Ammon's horn (tissue), 1 donor: ENCODE results near the gene SURF6.

Experiments
- DNase-seq: peaks from one replicate; pipeline ENCODE4 v3.0.0-alpha.2; 2016; ENCODE audit warnings: low spot score

SURF6 gene

DNA sequence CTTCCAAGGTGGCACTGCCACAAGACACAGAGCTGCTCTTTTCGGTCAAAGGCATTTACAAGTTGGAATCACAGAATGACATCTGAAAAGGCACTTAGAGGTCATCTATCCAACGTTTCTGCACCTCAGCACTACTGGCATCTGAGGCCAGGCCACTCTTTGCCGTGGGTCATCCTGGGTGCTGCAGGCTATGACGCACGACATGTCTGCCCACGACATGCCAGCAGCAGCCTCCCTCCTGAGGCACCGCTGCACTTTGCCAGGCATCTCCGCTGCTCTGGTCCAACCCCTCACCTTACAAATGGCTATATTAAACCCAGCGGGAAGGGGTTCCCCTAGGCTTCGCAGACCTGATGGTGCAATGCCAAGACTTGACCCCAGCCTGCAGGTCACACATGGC lies 31.8 kb upstream of the SURF6 start:
- DNase-seq: no peak

DNA sequence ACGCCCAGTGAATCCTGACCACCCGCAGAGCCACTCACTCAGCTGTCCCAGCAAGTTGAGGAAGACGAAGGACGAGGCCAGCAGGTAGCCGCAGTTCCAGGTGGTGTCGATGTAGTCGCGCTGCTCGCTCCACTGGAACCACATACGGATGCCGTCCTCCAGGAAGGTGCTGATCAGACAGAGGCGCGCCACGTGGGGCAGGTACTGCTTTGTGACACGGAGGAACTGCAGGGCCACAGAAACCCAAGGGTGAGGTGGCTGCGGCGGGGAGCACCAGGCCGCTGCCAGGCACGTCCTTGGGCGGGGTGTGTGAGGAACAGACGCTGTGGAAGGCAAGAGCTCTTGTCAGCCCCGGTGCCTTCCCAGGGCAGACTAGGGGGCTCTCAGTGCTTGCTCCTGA lies 31.2 kb upstream of the SURF6 start:
- DNase-seq: no peak

DNA sequence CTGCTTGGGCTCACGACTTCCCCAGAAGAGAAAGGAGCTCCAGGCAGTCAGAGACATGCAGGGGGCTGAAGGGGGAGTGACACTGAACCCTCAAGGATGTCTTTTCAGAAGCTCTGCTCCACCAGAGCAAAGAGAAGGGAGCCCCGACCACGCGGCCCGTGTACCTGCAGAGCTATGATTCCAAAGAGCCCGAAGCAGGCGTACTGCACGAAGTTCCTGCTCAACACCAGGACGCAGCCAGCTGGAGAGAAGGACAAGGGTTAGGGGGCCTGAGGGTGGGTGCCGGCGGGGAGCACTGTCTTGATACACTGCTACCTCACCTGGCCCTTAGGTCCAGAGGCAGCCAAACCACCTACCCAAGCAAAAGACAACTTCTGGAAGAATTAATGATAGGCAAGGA lies 30.4 kb upstream of the SURF6 start:
- no peak for DNase-seq

DNA sequence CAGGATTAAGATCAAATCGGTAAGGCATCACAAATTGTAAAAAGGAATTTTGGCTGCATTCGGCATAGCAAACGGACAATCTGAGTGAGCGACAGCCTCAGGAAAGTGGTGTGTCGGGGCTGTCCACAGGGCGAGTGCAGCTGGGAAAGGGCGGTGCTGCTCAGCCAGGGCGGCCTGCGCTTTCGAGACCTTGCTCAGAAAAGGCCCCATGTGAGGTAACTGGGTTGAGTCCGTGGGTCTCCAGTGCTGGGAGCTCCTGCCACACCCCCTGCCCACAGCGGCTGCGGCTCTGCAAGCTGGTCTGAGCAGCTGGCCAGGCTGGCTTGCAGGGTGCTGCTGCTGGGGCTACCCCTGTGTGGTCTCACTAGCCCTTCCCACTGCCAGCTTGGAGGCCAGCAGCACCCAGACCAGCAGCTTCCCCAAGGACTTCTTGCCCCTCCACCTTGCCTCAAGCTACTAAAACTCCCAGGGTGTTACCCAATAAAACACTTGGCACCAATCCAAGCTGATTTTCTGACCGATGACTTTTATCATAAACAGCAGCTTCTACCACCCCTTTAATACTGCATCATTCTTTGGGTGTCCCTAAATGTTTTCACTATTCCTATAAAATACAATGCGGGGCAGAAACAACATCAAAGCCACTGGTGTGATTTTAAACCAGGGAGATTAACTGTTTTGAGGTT lies 26.5 kb upstream of the SURF6 start:
- DNase-seq: no peak

DNA sequence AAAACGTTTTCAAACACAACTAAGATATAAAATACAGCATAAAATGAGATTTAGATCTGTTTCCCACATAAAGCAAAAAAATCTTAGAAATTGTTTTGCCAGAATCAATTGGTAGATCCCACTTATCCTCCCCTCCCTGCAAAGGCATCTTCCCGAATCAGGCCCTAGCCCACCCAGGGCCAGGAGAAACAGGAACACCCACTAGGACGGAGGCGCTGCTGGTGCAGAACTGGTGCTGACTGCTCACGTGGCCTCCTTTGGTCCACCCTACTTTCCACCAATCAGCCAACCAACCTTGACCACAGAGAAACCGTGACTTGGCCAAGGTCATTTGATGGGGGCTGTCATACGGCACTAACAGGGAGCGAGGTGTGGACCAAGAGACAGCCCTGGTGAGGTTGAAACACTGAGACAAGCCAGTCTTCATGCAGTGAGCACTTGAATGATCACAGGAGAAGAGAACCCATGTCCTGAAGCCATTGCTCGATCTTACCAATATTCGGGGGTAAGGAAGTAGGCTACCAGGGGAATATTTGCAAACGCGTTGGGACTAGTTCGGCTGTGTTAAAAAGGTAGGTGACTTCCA lies 25.6 kb upstream of the SURF6 start:
- DNase-seq: no peak

DNA sequence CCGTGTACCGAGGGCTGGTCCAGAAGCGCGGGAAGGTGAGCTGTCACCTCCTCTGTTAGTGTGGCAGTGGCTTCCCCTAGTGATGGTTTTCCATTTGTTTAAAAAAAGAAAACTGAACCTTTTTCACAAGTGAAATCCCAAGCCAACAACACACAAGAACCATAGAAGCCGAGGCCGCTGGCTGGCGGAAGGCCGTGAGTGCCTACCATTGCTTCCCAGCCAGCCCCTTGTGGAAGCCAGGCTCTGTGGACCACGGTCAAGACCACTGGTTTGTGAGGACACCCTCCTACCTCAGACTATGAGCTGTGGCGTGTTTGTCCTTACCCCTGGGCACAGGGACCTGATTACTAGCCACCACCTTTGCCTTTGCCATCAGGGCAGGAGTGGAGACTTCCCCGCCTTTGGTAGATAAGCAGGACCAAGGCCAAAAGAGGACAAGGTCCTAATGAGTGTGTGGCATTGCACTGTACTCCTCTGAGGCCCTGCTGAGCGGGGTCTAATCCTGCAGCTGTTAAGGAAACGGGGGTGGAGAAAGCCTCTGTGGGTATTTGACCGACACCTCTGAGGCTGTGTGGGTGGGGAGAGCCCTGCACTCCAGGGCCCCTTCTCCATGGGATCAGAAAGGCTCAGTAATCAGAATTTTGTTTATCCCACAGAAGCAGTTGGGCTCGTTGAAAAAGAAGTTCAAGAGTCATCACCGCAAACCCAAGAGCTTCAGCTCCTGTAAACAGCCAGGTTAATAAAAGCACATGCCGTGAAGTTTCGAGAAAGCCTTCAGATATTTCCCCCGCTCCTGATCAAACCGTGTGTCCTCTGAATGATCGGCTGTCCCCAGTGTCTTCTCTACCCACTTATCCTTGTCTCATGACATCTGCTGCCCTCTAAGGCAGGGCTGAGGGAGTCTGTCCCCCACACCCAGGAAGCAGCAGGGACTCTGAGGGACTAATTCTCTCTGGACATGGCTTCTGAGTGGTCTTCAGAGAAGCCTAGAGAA lies 24.7 kb upstream of the SURF6 start:
- DNase-seq: no peak

DNA sequence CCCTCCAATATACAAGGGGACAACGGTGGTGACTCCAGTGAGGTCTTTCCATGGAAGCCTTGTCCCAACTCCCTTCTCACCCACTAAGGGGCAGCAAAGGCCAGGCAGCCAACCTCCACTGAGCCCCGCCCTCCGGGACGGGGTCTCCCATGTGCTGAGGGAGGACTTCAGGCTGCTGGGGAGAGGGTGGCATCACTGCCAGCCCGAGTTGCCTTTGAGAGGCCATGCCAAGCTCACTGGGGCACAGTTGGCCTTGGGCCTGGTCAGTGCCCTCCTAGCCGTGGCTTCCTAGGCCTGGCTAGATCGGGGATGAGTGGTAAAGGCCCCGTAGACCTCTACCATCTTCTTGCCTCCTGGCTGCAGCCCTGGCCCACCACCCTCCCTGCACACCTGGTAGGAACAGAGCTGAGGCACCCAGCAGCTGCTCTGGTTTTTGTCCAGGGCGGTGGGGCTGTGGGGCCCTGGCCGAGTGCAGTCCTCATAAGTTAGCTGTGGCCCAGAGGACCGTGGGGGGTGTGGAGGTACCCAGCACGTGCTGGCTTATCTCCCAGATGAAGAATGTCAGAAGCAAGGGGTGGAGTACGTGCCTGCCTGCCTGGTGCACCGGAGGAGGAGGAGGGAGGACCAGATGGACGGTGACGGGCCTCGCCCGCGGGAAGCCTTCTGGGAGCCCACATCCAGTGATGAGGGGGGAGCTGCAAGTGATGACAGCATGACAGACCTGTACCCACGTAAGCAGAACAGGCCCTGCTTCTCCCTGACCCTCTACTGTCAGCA lies 23.6 kb upstream of the SURF6 start:
- no peak for DNase-seq

DNA sequence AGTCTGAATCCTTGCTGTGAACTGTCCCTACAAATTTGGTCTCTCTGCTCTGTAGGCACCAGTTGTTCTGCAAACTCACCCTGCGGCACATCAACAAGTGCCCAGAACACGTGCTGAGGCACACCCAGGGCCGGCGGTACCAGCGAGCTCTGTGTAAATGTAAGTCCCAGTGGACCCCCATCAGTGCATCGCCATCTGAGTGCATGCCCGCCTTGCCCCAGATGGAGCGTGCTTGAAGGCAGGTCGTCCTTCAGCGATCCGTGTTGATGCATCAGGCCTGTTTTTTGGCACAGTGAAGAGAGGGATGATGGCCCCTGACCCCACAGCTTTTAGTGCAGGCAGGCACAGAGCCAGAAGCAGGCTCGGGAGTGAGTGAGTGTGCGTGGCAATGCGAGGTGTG lies 21.7 kb upstream of the SURF6 start:
- no peak for DNase-seq

DNA sequence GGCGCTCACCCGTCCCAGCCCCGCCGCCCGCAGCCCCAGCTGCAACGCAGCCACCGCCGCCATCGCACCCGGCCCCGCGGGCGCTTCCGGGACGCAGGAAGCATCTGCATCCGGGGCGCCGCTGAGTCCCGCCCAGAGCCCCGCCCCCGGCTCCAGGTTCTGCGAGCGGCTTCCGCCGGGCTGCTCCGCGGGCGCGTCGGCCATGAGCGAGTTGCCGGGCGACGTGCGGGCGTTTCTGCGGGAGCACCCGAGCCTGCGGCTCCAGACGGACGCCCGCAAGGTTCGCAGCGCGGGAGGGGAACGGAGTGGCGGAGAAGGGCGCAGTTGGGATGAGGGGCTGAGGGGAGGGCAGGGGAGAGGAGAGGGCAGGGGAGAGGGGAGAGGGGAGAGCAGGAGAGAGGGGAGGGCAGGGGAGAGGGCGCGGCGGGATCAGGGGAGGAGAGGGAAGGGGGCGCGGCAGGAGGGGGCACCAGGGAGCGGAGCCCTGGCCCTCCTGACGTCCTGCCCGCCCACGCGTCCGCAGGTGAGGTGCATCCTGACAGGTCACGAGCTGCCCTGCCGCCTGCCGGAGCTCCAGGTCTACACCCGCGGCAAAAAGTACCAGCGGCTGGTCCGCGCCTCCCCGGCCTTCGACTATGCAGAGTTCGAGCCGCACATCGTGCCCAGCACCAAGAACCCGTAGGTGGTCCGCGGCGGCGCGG lies 20.6 kb upstream of the SURF6 start, which contains the start of the genes SURF1 and SURF2:
SURF1 (minus strand) TSS at position 97 of the 701 bp plus-strand sequence; CDS start at position 63, 34 bp downstream.
SURF2 (plus strand) TSS at position 160 of the 701 bp plus-strand sequence; CDS start at position 203, 43 bp downstream.
- peak; percentile 76 for DNase-seq

DNA sequence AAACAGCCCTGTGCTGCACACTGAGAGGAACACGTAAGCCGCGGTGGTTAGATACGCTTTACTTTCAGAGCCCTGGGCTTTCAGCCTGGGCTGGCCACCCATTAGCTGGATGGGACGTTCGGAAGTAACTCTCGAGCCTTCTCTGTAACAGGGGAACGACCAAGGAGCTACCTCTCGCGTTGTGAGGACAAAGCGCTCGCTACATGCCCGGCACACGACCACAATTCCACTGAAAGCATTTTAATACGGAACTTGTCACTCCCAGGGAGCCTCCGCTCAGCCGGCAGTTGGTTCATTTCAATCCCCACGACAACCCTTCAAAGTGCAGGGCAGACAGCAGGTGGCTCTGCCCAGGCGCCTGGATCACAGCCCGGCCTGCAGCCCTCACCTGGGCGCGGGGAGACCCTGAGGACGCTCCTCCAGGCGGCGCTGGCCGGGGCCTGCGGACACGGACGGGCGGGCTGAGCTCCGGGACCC lies 19.9 kb upstream of the SURF6 start:
- DNase-seq: no peak

DNA sequence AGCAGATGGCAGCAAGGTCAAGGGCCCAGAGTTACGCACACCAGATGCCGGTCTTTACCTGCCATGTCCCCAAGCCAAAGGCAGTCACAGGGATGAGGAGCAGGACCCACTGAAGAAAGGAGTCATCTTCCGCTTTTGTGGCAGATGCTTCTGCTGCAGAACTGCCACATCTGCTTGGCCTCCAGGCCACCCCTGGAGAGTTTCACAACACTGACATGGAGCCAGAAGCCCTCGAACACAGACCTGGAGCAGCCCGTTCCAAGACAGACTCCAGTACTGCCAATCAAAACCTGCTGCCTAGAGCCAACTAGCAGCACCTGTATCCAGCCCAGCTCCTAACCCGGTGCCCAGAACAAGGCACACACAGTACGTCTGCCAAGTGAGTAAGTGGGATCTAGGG lies 18.8 kb upstream of the SURF6 start:
- no peak for DNase-seq

DNA sequence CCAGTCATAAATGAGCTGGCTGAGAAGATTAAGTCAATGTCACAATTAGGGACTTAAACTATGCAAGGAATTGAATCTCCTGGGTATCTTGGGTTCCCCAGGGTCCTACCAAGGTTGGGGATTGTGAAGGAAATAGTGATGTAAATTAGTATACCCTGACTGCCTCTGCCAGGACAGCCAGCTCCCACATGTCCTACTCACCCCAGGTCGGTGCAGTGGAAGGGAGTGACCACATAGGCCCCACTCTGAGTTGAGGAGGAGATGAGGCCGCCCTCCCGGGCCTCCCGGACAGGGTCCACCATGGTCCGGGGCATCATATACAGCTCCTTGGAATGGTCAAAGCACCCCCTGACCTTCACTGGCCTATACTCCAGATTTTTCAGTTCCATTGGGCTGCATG lies 17.6 kb upstream of the SURF6 start:
- DNase-seq: no peak

DNA sequence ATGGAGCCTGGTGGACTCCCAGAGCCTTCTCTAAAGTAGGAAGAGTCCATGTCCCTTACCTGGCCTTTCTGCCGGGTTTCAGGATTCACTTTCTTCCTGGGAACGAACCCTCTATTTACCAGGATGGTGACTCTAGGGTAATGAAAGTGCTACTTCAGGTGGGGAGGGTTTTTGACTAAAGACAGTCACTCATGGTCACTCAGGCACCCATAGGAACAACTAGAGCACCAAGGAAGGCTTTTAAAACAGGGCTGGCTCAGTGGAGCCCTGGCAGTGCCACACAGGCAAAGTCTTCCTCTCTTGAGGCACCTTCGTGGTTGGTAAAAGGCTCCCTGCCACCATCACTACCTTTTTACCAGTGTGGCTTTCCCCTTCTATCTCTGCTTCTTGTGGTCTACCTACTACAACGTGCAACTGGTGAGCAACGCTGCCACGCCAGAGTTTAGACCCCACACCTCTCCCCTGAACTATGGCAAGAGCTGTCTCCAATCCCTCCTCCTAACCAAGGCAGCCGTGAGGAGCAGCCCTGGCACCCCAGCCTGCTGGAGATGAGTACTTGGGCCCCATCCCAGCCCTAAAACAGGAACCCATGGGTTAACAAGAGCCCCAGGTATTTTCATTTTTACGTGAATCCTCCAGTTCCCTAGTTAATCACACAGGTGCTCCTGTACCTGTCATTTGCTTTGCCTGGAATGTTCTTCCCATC lies 16.8 kb upstream of the SURF6 start:
- DNase-seq: no peak

DNA sequence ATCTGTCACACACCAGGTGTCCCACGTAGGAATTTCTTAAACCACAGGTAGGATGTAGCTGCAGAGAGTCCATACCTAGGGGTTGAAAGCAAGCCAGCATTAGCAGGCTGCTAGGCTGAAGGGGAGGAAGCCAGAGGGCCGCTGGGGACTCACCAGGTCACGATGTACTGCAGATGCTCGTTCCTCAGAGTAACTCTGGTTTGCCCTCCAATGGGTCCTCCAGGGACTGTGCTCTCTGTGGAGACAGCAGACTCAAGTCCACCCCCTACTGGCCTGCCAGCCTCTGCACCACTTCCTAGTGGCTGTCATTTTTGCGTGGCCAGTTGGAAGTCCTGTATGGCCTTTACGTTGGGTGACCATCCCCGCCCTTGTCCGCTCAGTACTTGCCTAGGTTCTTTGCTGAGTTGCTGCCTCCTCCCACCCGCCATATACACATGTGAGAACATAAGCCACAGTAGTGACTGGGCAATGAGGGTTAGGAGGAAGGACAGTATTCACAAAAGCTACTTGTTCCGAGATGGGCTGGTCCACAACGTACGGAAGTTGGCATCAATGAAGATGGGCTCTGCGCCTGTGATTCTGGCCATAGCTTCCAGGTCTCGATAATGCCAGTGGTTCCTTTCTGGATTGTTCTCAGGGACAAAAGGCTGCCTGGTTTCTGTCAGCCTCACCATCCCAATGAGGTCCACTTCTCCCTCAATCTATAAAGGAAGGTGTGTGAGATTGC lies 16.1 kb upstream of the SURF6 start:
- no peak for DNase-seq

DNA sequence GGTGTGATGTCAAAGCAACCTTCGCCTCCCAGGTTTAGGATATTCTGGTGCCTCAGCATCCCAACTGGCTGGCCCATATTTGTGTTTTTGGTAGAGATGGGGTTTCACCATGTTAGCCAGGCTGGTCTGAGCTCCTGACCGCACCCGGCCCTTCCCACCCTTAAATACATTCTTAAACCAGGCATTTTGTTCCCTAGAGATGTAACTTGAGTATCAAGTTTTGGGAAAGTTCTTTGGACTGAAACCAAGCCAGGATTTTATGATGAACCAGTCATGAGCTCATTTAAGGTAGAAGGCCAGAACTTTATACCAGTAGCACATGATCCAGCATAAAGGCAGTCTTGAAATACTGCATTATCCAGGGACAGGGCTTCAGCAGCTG lies 15.5 kb upstream of the SURF6 start:
- DNase-seq: no peak

DNA sequence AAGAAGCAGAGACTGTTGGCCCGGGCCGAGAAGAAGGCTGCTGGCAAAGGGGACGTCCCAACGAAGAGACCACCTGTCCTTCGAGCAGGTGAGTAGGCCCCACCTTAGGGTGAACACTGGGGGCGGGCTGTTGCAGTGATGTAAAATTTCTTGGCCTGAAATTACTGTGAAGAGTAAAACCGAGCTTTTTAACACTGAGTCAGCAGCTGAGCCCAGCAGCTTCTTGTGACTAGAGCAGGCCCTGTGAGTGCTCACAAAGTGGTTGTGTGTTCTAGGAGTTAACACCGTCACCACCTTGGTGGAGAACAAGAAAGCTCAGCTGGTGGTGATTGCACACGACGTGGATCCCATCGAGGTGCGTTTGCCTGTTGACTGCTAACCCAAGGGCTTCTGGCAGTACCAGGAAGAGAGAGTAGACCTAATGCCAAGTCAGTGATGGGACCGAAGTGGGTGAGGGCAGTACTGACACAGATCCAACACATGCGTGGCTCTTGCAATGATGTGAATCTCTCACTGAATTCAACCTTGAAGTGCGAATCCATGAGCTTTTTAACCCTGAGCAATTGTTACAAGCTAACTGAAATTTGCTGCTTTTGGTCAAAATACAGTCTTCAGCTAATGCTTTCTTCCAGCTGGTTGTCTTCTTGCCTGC lies 14.1 kb upstream of the SURF6 start:
- no peak for DNase-seq

DNA sequence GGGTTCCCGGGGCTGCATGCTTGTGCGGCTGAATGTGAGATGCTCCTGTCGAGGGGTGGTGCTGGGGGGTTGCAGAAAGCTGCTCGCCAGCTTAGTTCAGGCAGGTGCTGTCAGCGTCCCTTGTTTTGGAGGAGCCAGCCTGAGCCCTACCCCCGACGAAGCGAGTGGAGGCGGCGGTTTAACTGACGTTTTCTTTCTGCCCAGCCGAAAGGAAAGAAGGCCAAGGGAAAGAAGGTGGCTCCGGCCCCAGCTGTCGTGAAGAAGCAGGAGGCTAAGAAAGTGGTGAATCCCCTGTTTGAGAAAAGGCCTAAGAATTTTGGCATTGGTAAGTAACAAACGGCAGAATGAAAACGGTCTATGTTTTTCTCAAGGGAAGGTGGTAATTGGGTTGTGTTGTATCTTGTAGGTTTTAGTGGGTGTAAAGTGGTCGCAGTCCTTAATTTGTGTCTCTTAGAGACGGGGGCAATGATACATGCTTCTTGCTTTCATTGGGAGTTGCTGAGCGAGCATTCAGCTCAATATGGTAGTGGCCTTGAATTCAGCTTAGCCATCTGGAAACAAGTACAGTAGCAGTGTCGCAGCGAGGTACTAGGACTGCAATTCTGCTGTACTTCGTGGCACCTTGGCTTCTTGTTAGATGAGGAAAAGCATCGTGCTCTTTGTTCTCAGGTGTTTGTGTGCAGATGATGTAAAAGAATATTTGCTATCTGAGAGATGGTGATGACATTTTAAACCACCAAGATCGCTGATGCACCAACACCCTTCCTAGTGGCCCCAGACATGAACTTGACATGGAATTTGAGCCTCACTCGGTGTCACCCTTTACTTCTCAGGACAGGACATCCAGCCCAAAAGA lies 13.0 kb upstream of the SURF6 start:
- no peak for DNase-seq

DNA sequence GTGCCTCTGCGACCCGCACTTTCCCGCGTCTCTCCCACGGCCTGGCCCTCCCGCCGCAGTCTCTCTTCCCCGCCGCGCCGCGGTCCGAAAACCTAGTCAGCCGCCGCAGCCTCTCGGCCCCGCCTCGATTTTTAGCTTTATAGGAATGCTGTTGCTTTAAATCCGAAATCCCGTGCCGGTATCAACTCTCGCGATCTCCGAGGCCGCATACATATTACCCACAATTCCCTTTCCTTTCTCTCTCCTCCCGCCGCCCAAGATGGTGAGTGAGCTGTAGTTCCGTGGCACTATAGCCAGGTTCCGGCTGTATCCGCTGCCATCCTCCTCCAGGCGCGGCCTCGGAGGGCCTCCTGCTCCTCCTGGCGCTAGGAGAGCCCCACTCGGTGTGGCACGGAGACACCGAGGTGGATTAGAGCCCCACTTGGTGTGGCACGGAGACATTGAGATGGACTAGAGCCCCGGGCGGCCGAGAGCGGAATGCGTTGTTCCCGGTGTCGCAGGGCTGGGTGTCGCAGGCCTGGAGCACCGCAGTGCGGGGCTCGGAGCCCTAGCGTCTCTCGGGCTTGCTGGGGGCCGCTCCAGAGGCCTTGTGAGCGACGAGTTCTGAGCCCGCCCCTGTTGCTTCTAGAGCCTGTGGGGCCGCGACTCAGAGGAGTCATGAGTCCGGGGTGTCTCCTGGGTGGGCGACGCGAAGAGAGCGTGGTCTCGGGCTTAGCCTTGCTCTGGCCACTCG lies 12.2 kb upstream of the SURF6 start, which contains the start of the genes MED22 and RPL7A:
MED22 (minus strand) TSS at position 147 of the 733 bp plus-strand sequence. CDS start 1,469 bp downstream, outside the sequence.
RPL7A (plus strand) TSS at position 234 of the 733 bp plus-strand sequence; CDS start at position 260, 26 bp downstream.
- DNase-seq: peak; percentile 96
